ENCODE measurements around the gene HPS3.
"Not testable (repeated sequence)": the region's sequence is repeated elsewhere in the genome, so short reads cannot be mapped to it uniquely, and the experiment has no call there.

HPS3 gene

DNA sequence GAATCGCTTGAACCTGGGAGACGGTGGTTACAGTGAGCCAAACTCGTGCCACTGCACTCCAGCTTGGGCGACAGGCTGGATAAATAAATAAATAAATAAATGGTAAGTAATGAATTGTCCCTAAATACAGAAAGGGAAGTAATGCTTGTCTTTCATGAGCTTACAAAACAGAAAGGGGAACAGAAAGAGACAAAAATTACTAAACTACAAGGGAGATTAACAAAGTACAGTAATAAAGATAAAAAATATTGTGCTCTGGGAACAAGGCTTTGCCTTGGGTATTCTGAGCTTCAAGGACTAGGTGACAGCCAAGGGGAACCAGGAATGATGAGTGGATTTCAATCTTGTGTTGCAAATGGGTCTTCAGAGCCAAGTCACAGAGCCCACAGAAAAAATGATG lies 34.0 kb upstream of the HPS3 start:
- TF ChIP-seq, protein P1, sequence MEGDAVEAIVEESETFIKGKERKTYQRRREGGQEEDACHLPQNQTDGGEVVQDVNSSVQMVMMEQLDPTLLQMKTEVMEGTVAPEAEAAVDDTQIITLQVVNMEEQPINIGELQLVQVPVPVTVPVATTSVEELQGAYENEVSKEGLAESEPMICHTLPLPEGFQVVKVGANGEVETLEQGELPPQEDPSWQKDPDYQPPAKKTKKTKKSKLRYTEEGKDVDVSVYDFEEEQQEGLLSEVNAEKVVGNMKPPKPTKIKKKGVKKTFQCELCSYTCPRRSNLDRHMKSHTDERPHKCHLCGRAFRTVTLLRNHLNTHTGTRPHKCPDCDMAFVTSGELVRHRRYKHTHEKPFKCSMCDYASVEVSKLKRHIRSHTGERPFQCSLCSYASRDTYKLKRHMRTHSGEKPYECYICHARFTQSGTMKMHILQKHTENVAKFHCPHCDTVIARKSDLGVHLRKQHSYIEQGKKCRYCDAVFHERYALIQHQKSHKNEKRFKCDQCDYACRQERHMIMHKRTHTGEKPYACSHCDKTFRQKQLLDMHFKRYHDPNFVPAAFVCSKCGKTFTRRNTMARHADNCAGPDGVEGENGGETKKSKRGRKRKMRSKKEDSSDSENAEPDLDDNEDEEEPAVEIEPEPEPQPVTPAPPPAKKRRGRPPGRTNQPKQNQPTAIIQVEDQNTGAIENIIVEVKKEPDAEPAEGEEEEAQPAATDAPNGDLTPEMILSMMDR (IDR thresholded peaks at IDR 0.05; ENCODE audit: low read depth, low read length) = no peak
- no peak overlapping the region for H3K27ac ChIP-seq
- no peaks in the 10 kb centered on the region for H3K36me3 ChIP-seq
- no peak overlapping the region for H3K4me3 ChIP-seq (ENCODE audit: low read depth, low read length)
- no peak for DNase-seq
- H3K9me3 ChIP-seq (ENCODE audit: severe bottlenecking) = no peaks in the 10 kb centered on the region
- H3K27me3 ChIP-seq (ENCODE audit: insufficient read depth, low read depth, severe bottlenecking) = no peaks in the 10 kb centered on the region

DNA sequence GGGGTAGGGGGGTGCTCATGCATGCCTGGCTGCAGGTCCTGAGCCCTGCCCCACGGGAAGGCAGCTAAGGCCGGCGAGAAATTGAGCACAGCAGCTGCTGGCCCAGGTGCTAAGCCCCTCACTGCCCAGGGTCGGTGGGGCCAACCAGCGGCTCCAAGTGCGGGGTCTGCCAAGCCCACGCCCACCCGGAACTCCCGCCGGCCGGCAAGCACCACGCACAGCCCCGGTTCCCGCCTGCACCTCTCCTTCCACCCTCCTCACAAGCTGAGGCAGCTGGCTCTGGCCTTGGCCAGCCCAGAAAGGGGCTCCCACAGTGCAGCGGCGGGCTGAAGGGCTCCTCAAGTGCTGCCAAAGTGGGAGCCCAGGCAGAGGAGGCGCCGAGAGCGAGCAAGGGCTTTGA lies 31.5 kb upstream of the HPS3 start:
- not testable (repeated sequence) for H3K27me3 ChIP-seq (ENCODE audit: insufficient read depth, low read depth, severe bottlenecking); H3K4me3 ChIP-seq (ENCODE audit: low read depth, low read length); H3K36me3 ChIP-seq; DNase-seq; H3K9me3 ChIP-seq (ENCODE audit: severe bottlenecking); H3K27ac ChIP-seq

DNA sequence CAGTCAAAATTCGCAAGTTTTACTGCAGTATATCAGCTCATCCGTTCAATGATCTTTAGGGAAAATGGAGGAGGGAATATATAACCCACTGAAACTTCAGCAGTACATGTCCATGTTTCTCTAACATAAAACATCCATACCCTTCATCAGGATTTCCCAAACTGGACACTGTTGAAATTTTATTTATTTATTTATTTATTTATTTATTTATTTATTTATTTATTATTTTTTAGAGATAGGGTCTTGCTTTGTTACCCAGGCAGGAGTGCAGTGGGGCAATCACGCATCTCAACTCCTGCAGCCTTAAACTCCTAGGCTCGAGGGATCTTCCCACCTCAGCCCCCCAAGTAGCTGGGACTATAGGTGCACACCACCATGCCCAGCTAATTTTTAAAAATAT lies 28.3 kb upstream of the HPS3 start:
- Histone ChIP-seq H3K36me3 (no peaks in the 10 kb centered on the region), H3K9me3 (ENCODE audit: severe bottlenecking) (peaks cover 5% of the 10 kb centered on the region), H3K27me3 (ENCODE audit: insufficient read depth, low read depth, severe bottlenecking) (no peaks in the 10 kb centered on the region), H3K4me3 (ENCODE audit: low read depth, low read length) (no peak overlapping the region), H3K27ac (no peak overlapping the region)
- no peak for DNase-seq
- TF ChIP-seq, protein P1 (IDR thresholded peaks at IDR 0.05; ENCODE audit: low read depth, low read length) = no peak

DNA sequence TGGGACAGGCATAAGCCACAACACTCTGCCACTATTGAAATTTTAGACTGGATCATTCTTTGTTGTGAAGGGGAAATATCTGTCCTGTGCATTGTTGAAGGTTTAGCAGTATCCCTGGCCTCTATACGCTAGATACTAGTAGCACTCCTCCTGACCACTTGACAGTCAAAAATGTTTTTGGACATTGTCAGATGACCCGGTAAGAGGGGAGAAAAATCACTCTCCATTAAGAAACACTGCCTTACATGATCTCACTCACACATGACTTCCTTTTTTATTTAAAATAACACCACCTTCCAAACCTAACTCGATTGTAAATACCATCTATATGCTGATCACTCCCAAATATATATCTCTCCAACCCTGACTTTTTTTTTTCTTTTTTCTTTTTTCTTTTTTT lies 27.8 kb upstream of the HPS3 start:
- H3K36me3 ChIP-seq = no peaks in the 10 kb centered on the region
- no peak overlapping the region for H3K4me3 ChIP-seq (ENCODE audit: low read depth, low read length)
- H3K9me3 ChIP-seq (ENCODE audit: severe bottlenecking) = peaks cover 6% of the 10 kb centered on the region
- TF ChIP-seq, protein P1 (IDR thresholded peaks at IDR 0.05; ENCODE audit: low read depth, low read length) = no peak
- H3K27me3 ChIP-seq (ENCODE audit: insufficient read depth, low read depth, severe bottlenecking) = no peaks in the 10 kb centered on the region
- H3K27ac ChIP-seq = no peak overlapping the region
- DNase-seq = no peak

DNA sequence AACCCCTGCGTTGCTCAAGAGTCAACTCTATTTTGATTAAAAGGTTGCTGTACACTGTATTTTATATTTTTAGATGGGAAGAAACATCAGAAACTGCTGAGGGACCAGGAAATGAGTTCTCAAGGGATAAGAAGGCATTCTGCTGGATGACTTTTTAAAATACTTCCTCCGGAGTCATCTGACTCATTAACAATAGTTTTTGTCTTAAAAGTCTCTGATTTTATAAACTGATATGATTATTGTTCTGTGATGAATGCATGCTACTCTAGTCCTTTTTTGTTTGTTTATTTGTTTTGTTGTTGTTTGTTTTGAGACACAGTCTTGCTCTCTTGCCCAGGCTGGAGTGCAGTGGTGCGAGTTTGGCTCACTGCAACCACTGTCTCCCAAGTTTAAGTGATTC lies 25.0 kb upstream of the HPS3 start:
- TF ChIP-seq, protein P1 (IDR thresholded peaks at IDR 0.05; ENCODE audit: low read depth, low read length) = no peak
- H3K4me3 ChIP-seq (ENCODE audit: low read depth, low read length) = no peak overlapping the region
- peaks cover 6% of the 10 kb centered on the region for H3K9me3 ChIP-seq (ENCODE audit: severe bottlenecking)
- no peaks in the 10 kb centered on the region for H3K27me3 ChIP-seq (ENCODE audit: insufficient read depth, low read depth, severe bottlenecking)
- no peak overlapping the region for H3K27ac ChIP-seq
- no peak for DNase-seq
- H3K36me3 ChIP-seq = no peaks in the 10 kb centered on the region

DNA sequence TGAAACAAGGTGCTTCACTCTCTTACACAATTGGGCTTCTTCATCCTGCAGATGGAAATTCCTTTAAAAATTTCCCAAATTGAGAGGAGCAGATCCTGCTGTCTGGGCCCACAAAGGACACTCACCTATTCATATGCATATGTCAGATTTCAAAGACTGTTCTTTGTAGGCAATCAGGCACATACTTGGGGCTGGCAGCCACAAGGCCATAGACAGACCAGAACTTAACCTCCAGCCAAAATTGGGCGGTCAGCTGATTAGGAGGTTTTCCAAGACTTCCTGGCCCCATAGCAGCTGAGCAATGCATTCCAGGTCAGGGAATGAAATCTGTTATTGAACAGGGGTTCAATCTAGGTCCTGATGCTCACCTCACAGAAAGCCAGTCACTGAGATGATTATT lies 15.0 kb upstream of the HPS3 start:
- Histone ChIP-seq H3K27ac (no peak overlapping the region), H3K36me3 (no peaks in the 10 kb centered on the region), H3K9me3 (ENCODE audit: severe bottlenecking) (no peaks in the 10 kb centered on the region), H3K4me3 (ENCODE audit: low read depth, low read length) (no peak overlapping the region), H3K27me3 (ENCODE audit: insufficient read depth, low read depth, severe bottlenecking) (no peaks in the 10 kb centered on the region)
- DNase-seq = no peak
- TF ChIP-seq, protein P1 (IDR thresholded peaks at IDR 0.05; ENCODE audit: low read depth, low read length) = no peak

Data from WERI-Rb-1 (cell line).